BJ (cell line): ENCODE measurements around the gene GRAMD2A. TPM values are rescaled to one million over a fixed set of nuclear protein-coding genes. Genes with fewer than 3 reads are reported as not detected.

ENCODE experiments used
- CTCF ChIA-PET: fragments of 350-600 bp; formaldehyde crosslinking; extraction: SDS; loops from one replicate; lab custom pipeline; 2021; ENCODE audit warnings: antibody characterized with exemption, inconsistent platforms; lab: Yijun Ruan, JAX
- POLR2A ChIA-PET: fragments of 300-600 bp; sonication (Branson Sonifier 250); formaldehyde crosslinking; extraction: SDS; loops from one replicate; lab custom pipeline; 2021; ENCODE audit warnings: antibody characterized with exemption; lab: Charles Lee
- DNase-seq: peaks from one replicate; pipeline ENCODE4 v3.0.0-alpha.2; 2011; ENCODE audit warnings: low read depth
- H3K27me3 ChIP-seq: 2 replicates; pipeline ENCODE4 v1.6.0; 2011; ENCODE audit warnings: low read length; ENCODE audit not compliant: control insufficient read depth, insufficient read depth
- H3K36me3 ChIP-seq: 2 replicates; pipeline ENCODE4 v1.5.1; 2011; ENCODE audit warnings: low read length; ENCODE audit not compliant: control insufficient read depth, insufficient read depth
- H3K4me3 ChIP-seq: 2 replicates; pipeline ENCODE4 v1.5.1; 2011; ENCODE audit warnings: low read depth, mild to moderate bottlenecking, control low read depth, low read length
- CTCF ChIP-seq: IDR thresholded peaks from 2 replicates; pipeline ENCODE4 v1.5.1; 2011; ENCODE audit warnings: low read depth, mild to moderate bottlenecking, control low read depth, inconsistent platforms, low read length, moderate library complexity; ENCODE audit not compliant: insufficient read depth
- polyA plus RNA-seq: library from polyadenylated mRNA; depleted of rRNA; stranded (reverse); fragments of >200 nt; gene quantifications from 2 replicates; pipeline ENCODE4 v1.2.3, GENCODE V29; 2011

GRAMD2A gene
- polyA plus RNA-seq, 1 experiment = 0.21 TPM

DNA sequence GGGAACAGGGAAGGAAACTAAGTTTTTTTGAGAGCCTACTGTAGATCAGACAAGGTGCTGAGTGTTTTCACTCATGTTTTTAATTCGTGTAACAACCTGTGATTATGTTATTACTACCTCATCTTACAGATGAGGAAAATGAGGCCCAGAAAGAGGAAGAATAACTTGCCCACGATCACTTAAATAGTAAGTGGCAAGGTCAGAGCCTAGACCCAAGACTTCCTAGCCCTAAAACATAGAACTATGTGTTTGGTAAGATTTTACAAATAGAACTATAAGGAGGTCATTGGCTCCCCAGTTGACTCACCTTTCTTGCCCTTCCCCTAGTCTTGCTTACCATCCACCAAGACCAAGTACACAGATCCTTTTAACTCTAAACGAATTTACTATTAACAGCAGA is 65.7 kb downstream of the GRAMD2A start:
- DNase-seq = no peak
- Histone ChIP-seq H3K36me3 (no peaks in the 10 kb centered on the region), H3K4me3 (no peak overlapping the region), H3K27me3 (no peaks in the 10 kb centered on the region)
- TF ChIP-seq CTCF = no peak
- CTCF ChIA-PET = interaction anchor here (1.0 kb wide), 1 partner anchor 31 kb away, joined by 3 read pairs; no protein-coding TSS in a partner anchor
- POLR2A ChIA-PET = no interaction called here

DNA sequence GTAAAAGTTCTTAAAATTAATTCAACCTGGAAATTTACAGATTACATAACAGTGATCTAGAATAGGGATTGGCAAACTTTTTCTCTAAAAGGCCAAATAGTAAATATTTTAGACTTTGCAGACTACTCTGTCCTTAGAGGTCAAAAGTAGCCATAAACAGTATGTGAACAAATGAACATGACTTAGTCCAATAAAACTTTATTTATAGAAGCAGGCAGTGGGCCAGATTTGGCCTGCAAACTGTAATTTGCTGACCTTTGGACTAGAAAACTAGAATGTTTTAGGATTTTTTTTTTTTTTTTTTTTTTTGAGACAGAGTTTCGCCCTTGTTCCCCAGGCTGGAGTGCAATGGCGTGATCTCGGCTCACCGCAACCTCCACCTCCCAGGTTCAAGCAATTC is 67.3 kb downstream of the GRAMD2A start:
- DNase-seq = no peak
- no peaks in the 10 kb centered on the region for H3K36me3 ChIP-seq
- POLR2A ChIA-PET = no interaction called here
- no peak overlapping the region for H3K4me3 ChIP-seq
- CTCF ChIA-PET = no interaction called here
- TF ChIP-seq CTCF = no peak
- H3K27me3 ChIP-seq = no peaks in the 10 kb centered on the region

GRCh38 chr15:72128359-72128758 is 69.2 kb downstream of the GRAMD2A start:
- Histone ChIP-seq H3K27me3 (no peaks in the 10 kb centered on the region), H3K4me3 (no peak overlapping the region), H3K36me3 (no peaks in the 10 kb centered on the region)
- TF ChIP-seq CTCF = no peak
- ChIA-PET POLR2A (no interaction called here), CTCF (no interaction called here)
- no peak for DNase-seq

DNA sequence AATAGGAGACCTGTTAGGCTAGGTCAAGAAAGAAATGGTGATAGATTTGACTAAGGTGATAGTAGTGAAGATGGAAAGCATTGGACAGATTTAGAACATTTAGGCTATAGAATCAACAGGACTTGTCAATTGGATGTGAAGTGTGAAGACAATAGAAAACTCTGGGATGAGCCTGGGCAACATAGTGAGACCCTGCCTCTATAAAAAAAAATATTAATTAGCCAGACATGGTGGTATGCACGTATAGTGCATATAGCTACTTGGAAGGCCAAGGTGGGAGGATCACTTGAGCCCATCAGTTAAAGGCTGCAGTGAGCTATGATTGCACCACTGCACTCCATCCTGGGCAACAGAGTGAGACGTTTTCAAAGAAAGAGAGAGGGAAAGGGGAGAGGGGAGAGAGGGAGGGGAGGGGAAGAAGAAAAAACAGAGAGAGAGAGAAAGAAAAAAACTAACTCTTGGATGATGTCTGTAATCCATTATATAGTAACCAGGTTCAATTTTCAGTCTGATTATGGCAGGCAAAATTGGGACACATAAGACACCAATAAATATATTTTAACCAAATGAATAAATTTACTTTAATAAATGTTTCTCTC is 69.8 kb downstream of the GRAMD2A start:
- POLR2A ChIA-PET = no interaction called here
- Histone ChIP-seq H3K36me3 (no peaks in the 10 kb centered on the region), H3K27me3 (no peaks in the 10 kb centered on the region), H3K4me3 (no peak overlapping the region)
- no peak for DNase-seq
- TF ChIP-seq CTCF = no peak
- CTCF ChIA-PET = interaction anchor here (0.7 kb wide), 1 partner anchor 14 kb away, joined by 3 read pairs; no protein-coding TSS in a partner anchor

GRCh38 chr15:72124218-72124617 is 73.4 kb downstream of the GRAMD2A start:
- no peak for TF ChIP-seq CTCF
- Histone ChIP-seq H3K27me3 (no peaks in the 10 kb centered on the region), H3K4me3 (no peak overlapping the region), H3K36me3 (no peaks in the 10 kb centered on the region)
- POLR2A ChIA-PET = no interaction called here
- CTCF ChIA-PET = interaction anchor here (1.3 kb wide), 1 partner anchor 13 kb away, joined by 3 read pairs; no protein-coding TSS in a partner anchor
- DNase-seq = no peak
